HG03575 (cell line): ENCODE results near the gene PEX11B.
"Not testable (repeated sequence)": the region's sequence is repeated elsewhere in the genome, so short reads cannot be mapped to it uniquely, and the experiment has no call there.

Experiments
- ATAC-seq: cut with Tn5 transposase; IDR thresholded peaks from one replicate; pipeline ENCODE4 v1.9.1; 2021; ENCODE audit not compliant: unreplicated experiment, insufficient number of reproducible peaks, low FRiP score; ENCODE audit errors: extremely low read depth

PEX11B gene

GRCh38 chr1:145955436-145955835 lies 36.9 kb upstream of the PEX11B start:
- ATAC-seq = no peak

- ATAC-seq = no peak
Measured at GRCh38 chr1:145953861-145954260, 35.3 kb upstream of the PEX11B start.

DNA sequence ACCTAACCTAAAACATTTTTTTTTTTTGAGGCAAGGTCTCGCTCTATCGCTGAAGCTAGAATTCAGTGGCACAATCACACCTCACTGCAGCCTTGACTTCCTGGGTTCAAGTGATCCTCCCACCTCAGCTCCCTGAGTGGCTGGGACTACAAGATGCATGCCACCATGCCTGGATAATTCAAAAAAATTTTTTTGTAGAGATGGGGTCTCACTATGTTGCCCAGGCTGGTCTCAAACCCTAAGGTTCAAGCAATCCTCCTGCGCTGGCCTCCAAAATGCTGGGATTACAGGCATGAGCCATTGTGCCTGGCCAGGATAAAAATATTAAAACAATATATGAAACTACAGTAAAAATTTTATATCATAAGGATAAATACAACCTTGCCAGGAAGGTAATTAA lies 34.4 kb upstream of the PEX11B start:
- no peak for ATAC-seq

DNA sequence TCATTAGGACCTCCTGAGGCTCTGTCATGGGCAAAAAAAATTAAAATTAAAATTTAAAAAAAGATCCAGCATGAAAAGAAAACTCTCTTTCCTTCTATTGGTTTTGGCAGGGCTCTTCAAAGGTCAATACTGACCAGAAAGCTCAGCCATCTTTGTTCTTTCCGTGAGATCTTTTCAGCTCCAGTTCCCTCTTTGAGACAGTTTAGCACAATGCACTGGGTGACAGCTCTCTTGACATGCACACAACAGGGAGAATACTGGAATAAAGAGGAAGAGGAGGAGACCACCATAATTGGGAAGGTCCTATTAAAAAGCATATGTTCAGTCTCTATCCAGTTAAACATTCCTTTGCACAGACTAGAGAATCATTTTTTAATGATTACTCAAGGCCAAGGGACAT lies 33.0 kb upstream of the PEX11B start:
- ATAC-seq = no peak

GRCh38 chr1:145949219-145949618 lies 30.7 kb upstream of the PEX11B start:
- no peak for ATAC-seq

DNA sequence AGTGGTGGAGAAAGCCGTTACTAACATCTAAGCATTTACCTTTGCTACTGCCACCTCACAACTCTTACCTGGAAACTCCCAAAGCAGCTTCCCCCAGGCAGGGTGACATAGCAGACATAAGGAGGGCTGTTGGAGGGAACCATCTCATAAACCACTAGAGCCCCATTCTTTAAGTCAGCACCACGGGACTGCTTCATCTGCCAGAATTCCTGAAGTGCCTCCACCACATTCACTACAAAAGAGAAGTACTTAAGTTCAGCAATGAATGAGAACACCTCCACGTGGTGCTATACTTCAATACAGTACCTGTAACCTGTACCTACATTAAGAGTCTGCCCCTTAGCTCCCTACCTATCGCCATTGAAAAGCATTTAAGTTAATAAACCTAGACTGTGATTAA lies 29.0 kb upstream of the PEX11B start:
- ATAC-seq = no peak

DNA sequence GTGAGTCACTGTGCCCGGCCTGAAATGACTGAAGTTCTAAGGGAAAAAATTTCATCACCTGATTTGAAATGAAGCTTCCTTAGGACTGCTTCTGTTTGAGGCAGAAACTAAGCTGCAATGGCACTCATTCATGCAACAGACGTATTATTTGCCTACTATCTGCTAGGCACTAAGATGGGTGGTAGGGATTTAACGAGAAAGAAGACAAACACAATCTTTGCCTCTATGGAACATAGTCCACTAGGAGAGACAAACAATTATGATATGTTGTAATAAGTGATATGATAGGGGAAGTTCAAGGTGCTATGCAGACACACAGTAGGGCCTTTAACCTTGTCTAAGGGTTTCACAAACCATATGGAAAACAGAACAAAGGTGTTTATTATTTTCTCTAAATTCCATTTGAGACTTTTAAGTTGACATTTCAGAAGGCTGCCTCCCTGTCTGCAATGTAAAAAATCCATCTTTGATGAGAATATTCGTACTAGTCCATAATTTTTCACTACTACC lies 28.0 kb upstream of the PEX11B start:
- ATAC-seq = no peak

DNA sequence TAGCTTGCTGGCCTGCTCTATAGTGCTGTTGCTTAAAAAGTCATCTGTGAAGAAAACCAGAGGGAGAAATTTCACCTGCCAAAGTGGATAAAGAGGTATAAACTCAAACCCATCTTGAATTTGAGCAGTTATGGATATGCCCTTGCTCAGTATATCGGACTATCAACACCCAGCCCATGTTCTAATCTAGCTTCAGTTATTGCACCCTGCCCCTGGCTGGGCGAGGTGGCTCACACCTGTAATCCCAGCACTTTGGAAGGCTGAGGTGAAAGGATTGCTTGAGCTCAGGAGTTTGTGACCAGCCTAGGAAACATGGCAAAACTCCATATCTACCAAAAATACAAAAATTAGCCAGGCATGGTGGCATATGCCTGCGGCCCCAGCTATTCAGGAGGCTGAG lies 26.0 kb upstream of the PEX11B start:
- no peak for ATAC-seq

DNA sequence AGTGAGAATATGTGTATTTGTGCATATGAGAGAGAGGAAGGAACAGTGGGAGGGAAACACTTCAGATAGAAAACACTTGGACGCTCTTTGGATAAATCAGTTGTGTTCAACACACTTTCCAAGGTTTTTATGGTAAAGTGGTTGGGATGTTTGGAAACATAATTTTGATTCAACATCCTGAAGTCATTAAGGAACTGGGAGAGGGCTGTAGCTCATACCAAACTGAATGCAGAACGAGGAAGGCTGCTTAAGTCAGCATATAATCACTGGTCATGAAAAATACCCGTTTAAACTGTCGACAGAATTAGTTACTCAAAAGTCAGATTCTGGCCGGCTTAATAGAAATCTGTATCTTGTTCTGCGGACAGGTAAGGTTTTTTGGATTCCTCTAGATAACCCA lies 24.4 kb upstream of the PEX11B start:
- ATAC-seq = no peak

DNA sequence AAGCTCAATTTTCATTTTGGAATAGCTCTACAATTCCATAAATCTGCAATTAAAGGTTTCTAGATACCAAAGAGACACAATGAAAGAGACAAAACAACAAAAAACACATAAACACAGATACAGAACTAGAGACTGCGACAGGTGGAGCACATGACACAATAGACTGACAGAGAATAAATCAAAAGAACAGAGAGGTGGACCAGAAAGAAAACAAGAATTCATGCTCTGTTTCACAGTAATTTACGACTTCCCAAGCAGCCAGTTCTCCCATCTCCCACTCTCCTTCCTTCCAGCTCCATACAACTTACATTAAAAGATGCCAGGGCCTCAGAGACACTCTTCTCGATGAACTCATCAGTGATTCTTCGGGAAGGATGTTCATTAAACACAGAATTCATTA lies 23.9 kb upstream of the PEX11B start:
- ATAC-seq = no peak

DNA sequence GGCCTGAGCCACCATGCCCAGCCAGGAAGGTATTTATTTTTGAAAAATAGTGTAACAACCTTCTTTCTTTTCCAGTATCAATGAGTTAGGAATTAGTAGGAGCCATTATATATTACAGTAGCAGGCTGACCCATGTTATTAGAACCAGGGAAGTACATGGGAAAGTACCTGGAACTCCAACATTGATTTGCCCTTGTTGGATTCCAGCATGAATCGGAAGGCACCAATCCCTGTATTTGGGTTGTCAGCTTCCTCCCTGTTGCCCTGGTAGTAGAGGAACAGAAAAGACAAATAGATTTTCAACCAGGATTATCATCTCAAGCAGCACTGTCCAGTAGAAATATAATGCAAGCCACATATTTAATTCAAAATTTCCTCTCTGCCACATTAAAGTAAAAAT lies 18.9 kb upstream of the PEX11B start:
- ATAC-seq = no peak

DNA sequence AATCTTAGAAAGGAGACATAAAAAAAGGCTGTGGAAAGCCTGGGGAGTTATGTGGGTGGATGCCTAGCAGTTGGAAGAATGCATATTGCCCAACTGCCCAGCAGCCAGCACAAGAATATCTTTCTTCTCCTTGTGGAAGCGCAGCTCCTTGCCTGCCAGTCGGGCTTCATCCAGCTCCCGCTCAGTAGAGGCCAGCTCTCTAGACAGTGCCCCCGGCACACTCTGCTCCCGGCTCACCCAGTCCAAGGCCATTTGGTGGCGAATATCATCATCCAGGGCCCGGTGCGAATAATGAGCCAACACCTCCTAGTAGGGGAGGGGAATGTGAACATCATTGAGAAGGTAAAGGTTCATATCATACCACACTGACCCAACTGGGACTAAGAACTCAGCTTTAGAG lies 17.7 kb upstream of the PEX11B start:
- no peak for ATAC-seq

GRCh38 chr1:145935708-145936107 lies 17.2 kb upstream of the PEX11B start:
- no peak for ATAC-seq

DNA sequence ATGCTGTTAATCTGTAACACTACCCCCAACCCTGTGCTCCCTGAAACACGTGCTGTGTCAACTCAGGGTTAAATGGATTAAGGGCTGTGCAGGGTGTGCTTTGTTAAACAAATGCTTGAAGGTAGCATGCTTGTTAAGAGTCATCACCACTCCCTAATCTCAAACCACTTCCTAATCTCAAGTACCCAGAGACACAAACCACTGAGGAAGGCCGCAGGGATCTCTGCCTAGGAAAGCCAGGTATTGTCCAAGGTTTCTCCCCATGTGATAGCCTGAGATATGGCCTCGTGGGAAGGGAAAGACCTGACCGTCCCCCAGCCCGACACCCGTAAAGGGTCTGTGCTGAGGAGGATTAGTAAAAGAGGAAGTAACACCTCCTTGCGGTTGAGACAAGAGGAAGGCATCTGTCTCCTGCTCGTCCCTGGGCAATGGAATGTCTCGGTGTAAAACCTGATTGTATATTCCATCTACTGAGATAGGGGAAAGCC lies 14.0 kb upstream of the PEX11B start:
- ATAC-seq = not testable (repeated sequence)

GRCh38 chr1:145927916-145928643 lies 9.6 kb upstream of the PEX11B start:
- ATAC-seq = no peak

- ATAC-seq = peak; percentile 85
Measured at GRCh38 chr1:145927063-145927886, 8.8 kb upstream of the PEX11B start, which contains the start of gene RBM8A. TSS of gene RBM8A (minus strand) at chr1:145927484. CDS start at chr1:145927426, 58 bp downstream.

DNA sequence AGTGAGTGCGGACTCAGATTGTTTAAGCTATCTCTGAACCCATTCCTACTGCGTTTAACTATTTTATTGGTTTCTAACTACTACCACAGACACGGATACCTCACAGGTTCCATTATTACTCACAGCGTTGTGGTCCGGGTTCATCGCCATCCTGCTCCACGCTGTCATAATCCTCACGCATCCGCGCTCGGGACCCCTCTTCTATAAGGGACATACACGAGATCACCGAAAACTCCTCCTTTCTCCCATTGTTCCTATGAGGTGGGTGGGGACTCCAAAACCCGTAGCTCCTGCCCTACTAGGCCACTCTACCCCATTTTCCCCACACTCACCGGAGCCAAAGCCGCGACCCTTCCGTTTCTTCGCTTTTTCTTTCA lies 8.2 kb upstream of the PEX11B start:
- no peak for ATAC-seq

GRCh38 chr1:145922266-145922665 lies 3.7 kb upstream of the PEX11B start:
- ATAC-seq = no peak

GRCh38 chr1:145920297-145920696 lies 1.8 kb upstream of the PEX11B start:
- ATAC-seq = not testable (repeated sequence)
